GM21367 (cell line): Measurements from ENCODE around the gene NUDT2.

Experiments used
- ATAC-seq: cut with Tn5 transposase; IDR thresholded peaks from one replicate; pipeline ENCODE4 v1.9.1; 2021; ENCODE audit not compliant: unreplicated experiment

NUDT2 gene

GRCh38 chr9:34370335-34370969 is 41.1 kb downstream of the NUDT2 start:
- no peak for ATAC-seq

GRCh38 chr9:34370970-34371880 is 41.9 kb downstream of the NUDT2 start:
- no peak for ATAC-seq

DNA sequence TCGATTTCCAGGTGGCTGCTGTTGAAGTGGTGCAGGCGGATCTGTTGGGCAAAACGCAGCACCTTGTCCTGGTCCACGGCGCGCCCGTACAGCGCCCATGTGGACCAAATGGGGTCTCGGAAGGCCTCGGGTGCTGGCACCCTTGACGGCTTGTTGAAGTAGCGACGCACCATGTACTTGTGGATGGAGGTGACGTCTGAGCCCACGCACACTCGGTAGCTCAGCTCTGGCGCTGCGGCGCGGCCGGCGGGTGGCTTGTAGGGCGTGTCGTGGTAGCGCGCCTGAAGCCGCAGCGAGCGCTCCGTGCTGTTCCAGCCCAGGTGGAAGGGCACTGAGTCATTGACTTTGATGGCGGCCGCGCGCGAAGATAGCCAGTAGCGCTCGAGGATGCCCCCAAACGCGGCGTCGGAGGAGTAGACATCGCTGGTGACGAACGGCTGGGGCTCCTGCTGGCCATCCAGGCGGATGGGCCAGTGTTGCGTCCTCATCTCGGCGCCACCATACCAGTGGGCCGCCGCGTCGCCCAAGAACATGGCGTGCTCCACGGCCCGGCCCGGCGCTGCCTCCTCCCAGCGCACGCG is 42.6 kb downstream of the NUDT2 start:
- no peak for ATAC-seq

- ATAC-seq = no peak
These were observed 43.2 kb downstream of the NUDT2 start for GRCh38 chr9:34372467-34373011.

GRCh38 chr9:34373749-34374148 is 44.4 kb downstream of the NUDT2 start:
- no peak for ATAC-seq

- ATAC-seq = no peak
These were observed 45.0 kb downstream of the NUDT2 start for GRCh38 chr9:34374339-34374738.

GRCh38 chr9:34374905-34375552 is 45.7 kb downstream of the NUDT2 start:
- ATAC-seq = no peak

- ATAC-seq = no peak
These were observed 46.7 kb downstream of the NUDT2 start for GRCh38 chr9:34375901-34376595.

DNA sequence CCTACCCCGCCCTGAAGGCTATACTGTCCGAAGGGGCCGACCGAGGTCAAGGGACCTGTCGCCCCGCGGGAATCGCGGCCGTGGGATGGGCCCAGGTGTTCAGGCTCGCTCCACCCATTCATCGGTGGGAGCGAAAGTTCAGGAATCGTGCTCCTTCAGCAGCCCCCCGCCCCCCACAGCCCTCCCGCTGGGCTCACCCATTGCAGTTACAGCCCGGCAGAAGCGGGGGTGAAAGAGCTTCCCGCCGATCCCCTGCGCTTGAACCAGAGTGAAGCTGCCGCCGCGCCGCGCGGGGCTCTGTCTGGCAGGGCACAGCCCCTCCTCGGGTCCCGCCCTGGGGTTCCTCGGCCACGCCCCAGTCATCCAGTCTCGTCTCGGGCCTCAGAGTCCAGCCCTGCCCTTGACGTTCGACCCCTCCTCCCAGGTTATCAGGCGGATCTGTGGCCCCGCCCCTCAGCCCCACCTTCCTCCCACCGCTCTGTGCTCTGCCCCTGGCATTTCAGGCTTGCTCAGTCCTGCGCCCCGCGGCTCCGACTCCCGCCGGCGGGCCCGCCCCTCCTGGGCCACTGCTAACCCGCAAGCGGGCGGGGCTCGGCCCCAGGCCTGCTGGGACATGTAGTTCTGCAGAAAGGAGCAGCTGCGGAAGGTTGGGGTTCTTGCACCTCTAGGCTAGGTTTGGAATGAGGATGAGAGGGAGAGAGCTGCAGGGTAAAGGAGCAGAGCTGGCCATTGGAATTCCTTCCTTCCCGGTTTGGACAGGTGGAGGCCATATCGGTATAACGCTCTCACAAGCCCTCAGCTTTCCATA is 47.4 kb downstream of the NUDT2 start, which contains the start of gene MYORG:
Gene MYORG (minus strand): TSS at position 303 of the 808 bp plus-strand sequence. CDS start 3,955 bp downstream, outside the sequence.
- ATAC-seq = peak; percentile 78

DNA sequence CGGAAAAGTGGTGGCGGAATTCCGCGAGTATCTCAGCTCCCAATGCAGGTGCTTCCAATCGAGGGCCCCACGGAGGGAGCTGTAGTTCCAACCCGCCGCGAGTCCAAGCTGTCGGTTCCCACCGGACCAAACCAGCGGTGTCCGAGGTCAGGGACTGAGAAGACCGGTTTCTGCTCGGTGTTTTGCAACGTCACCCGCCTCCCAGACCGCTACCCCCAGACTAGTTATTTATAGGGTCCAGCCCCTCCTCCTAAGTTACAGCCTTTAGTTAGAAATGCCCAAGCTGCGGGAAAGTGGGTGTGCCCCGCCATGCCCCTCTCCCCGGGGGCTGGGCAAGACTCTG is 48.0 kb downstream of the NUDT2 start:
- ATAC-seq = no peak

DNA sequence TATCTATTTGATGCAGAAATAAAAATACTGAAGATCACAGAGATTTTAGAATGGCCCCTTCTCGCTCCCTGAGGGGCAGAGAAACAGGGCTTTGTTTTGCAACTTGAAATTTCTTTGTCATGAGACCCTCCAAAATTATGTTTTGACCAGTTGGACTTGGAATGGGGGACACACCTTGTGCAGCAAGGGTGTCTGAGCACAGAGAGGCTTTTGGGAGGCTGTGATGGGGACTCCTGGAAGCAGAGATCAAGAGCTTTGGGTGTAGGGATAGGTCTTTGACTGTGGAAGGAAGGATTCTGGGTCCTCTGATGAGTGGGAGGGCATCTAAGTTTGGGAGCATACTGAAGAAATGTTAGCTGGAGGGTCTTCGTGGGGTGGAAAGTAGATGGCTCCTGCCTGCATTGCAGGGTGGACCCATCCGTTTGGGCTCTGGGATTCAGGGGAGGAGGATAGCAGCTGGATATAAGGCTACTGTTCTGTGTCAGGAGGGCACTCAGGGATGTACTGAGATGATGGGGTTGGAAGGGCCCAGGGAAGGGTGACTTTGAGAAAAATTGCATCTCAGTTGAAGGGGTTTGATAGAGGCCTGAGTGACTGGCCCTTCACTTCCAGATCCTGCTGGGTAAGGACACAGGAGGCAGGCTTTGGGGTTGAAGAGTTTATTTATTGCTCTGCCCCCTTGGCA is 49.1 kb downstream of the NUDT2 start:
- no peak for ATAC-seq

DNA sequence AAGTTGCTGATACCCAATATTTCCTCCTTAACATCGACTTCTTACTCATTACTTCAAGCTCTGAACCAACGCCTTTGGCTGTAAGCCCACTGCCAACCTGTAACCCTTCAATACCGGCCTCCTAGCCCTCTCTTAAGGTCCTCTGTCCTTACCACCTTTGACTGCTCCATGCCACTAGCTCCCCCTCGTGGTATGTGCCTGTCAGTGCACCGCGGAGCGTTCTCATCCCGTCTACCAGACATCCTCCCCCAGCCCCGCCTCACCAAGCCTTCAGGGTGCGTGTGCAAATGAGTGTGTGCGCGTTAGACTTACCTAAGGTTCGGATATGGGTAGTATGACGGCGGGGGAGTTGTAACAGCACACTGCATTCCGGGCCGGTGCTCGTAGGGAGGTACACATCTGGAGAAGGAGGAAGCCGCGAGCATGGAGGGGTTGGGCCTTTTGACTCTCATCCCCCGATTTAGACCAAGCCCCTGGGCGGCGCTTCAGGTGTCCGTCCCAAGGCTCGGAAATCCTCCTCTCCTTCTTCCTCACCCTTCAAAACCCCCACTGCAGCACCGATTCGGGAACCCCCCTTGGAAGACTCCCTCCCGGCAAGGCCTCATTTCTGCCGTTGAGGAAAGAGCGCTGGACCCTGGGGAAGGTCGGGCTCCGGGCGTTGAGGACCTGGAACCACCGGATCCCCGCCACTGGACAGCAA is 50.1 kb downstream of the NUDT2 start:
- ATAC-seq = no peak

DNA sequence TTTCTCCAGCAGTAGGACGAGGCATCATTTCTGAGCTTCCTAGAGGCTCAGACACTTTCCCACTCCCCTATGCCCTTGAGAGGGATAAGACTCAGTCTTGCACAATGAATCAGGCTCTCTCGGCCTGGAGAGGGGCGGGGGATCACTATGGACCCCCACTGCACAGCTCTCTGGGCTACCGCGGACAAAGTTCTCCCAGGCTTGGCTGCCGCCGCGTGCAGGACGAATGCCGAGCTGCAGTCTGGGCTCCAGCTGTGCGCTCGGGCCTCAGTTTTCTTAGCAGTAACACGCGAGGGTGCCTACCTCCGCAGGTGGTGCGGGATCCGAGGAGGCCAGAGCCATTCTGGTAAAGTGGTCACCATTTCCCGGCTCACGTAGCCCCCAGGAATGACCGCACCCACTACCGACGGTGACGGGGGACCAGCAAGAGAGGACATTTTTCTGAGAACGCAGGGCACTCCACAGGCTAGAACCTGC is 50.7 kb downstream of the NUDT2 start:
- no peak for ATAC-seq

- ATAC-seq = peak; percentile 32
These were observed 51.3 kb downstream of the NUDT2 start for GRCh38 chr9:34380511-34381315.

GRCh38 chr9:34381323-34381722 is 52.0 kb downstream of the NUDT2 start:
- ATAC-seq = no peak

GRCh38 chr9:34382054-34382453 is 52.7 kb downstream of the NUDT2 start:
- no peak for ATAC-seq

DNA sequence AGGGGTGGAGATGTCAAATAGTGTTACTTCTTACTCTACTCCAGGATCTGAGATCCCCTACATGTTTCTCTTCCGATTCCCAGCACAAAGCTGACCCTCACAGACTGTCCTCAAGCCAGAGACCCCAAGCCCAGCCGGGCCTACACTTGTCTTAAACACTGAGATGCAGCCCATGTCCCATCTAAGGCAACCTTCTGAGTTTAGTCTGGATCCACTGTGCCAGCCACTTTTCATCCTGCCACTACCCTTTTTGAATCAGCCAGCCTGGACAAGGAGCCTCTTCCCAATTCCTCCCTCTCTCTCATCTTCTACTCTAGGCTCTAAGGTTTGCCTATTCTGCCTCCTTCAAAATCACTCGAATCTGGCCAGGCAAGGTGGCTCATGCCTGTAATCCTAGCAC is 53.5 kb downstream of the NUDT2 start:
- no peak for ATAC-seq

DNA sequence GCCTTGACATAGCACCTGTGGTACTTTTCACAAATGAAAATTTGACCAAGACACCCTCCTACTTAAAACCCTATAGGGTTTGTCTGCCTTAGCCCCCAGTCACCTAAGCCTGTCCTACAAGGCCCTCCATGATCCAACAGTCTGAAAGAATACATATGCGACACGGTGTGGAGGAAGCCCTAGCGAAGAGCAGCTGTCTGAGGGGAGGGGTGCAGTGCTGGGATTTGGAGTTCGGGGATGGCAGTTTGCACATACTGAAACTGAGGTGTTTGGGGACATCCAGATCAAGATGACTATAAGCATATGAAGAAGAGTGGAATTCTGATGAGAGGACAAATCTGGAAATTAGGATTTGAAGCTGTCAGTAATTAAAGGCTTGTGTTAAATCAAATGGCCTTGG is 54.5 kb downstream of the NUDT2 start:
- no peak for ATAC-seq
